ENCODE results near the gene MYMX. TPM values are rescaled to one million over a fixed set of nuclear protein-coding genes. Genes with fewer than 3 reads are reported as not detected.

The MYMX gene
- total RNA-seq, 2 donors from 2014 or later = 1.7 to 1.8 TPM

DNA sequence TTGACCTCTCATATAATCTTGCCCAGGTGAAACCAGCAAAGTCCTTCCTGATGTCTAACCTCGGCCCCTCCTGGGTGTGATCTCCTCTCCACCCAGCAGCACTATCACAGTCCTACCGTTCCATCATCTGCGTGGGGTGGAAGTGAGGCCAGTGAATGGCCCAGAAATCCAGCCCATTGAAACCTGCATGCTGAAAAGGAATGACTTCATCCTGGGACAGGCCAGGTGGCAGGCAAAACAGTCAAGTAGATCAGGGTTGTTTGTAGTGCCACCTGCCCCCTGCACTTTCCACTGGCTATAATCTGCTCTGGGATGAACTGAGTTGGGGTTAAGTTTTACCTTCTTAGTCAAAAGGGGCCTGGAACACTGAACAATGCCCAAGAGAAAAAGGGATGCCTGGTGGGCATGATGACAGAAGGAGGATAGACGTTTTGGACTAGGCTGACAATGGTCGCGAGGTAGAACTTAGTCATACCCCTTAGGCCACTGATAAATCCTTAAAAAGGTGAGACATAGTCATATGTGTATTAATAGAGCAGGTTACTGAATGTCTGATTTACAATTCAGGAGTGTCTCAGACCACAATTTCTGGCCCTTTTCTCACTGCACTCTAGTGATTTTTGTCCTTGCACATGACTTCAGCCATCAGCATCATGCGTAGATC is 22.1 kb downstream of the MYMX start:
- TF ChIP-seq, protein P1, sequence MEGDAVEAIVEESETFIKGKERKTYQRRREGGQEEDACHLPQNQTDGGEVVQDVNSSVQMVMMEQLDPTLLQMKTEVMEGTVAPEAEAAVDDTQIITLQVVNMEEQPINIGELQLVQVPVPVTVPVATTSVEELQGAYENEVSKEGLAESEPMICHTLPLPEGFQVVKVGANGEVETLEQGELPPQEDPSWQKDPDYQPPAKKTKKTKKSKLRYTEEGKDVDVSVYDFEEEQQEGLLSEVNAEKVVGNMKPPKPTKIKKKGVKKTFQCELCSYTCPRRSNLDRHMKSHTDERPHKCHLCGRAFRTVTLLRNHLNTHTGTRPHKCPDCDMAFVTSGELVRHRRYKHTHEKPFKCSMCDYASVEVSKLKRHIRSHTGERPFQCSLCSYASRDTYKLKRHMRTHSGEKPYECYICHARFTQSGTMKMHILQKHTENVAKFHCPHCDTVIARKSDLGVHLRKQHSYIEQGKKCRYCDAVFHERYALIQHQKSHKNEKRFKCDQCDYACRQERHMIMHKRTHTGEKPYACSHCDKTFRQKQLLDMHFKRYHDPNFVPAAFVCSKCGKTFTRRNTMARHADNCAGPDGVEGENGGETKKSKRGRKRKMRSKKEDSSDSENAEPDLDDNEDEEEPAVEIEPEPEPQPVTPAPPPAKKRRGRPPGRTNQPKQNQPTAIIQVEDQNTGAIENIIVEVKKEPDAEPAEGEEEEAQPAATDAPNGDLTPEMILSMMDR (conservative IDR thresholded peaks at IDR 0.05) = no peak
- no peak overlapping the region for H3K27ac Mint-ChIP-seq
- H3K27me3 Mint-ChIP-seq (ENCODE audit: insufficient read depth) = peaks cover 4% of the 10 kb centered on the region
- Histone ChIP-seq H3K9me3 (ENCODE audit: control insufficient read depth, low read length) (no peaks in the 10 kb centered on the region), H3K36me3 (ENCODE audit: control insufficient read depth, insufficient read depth, low read length) (no peaks in the 10 kb centered on the region), H3K4me3 (ENCODE audit: low read length) (no peak overlapping the region), H3K4me1 (ENCODE audit: control insufficient read depth, insufficient read depth, low read length) (peaks cover 7% of the 10 kb centered on the region), H3K9ac (ENCODE audit: extremely low read depth, low read length, poor library complexity, severe bottlenecking) (no peak overlapping the region), H3K27me3 (ENCODE audit: control insufficient read depth, insufficient read depth, low read length, poor library complexity, severe bottlenecking) (no peaks in the 10 kb centered on the region), H3K27ac (ENCODE audit: low read depth, low read length) (no peak overlapping the region)
- H3K36me3 Mint-ChIP-seq (ENCODE audit: low read depth) = peaks cover 5% of the 10 kb centered on the region
- peaks cover 21% of the 10 kb centered on the region for H3K4me1 Mint-ChIP-seq
- no peaks in the 10 kb centered on the region for H3K9me3 Mint-ChIP-seq
- 75 to 89% methylated on average over 2 to 7 of the region's 7 CpGs for WGBS, 2 experiments (ENCODE audit: insufficient coverage in 1 of 2, insufficient read length in 1 of 2)
- DNase-seq = no peak
- H3K4me3 Mint-ChIP-seq = peak overlapping the region; percentile 71

DNA sequence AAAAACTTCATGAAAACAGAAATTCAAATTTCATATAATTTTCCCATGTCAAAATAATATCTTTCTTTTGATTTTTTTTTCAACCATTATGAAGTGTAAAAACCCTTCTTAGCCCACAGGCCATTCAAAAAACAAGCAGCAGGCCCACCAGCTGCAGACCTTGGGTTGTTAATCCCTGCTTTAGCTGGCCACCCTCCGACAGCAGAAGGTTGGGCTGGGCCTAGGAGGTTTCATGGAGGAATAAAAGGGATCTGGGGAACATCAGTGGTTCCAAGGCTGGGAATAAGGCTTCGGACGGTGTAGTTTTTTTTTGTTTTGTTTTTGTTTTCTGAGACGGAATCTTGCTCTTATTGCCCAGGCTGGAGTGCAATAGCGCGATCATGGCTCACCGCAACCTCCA is 26.6 kb downstream of the MYMX start:
- no peaks in the 10 kb centered on the region for H3K27me3 ChIP-seq (ENCODE audit: control insufficient read depth, insufficient read depth, low read length, poor library complexity, severe bottlenecking)
- peaks cover 2% of the 10 kb centered on the region for H3K9me3 Mint-ChIP-seq
- 89 to 96% methylated on average over 3 to 7 of the region's 7 CpGs for WGBS, 2 experiments (ENCODE audit: insufficient coverage in 1 of 2, insufficient read length in 1 of 2)
- H3K4me3 ChIP-seq (ENCODE audit: low read length) = no peak overlapping the region
- peaks cover 4% of the 10 kb centered on the region for H3K27me3 Mint-ChIP-seq (ENCODE audit: insufficient read depth)
- H3K4me1 Mint-ChIP-seq = peaks cover 9% of the 10 kb centered on the region
- H3K4me3 Mint-ChIP-seq = no peak overlapping the region
- H3K36me3 ChIP-seq (ENCODE audit: control insufficient read depth, insufficient read depth, low read length) = peaks cover 6% of the 10 kb centered on the region
- no peak for DNase-seq
- TF ChIP-seq, protein P1 (conservative IDR thresholded peaks at IDR 0.05) = no peak
- no peak overlapping the region for H3K27ac Mint-ChIP-seq
- no peak overlapping the region for H3K27ac ChIP-seq (ENCODE audit: low read depth, low read length)
- H3K36me3 Mint-ChIP-seq (ENCODE audit: low read depth) = peaks cover 10% of the 10 kb centered on the region
- H3K9me3 ChIP-seq (ENCODE audit: control insufficient read depth, low read length) = no peaks in the 10 kb centered on the region
- H3K9ac ChIP-seq (ENCODE audit: extremely low read depth, low read length, poor library complexity, severe bottlenecking) = no peak overlapping the region
- no peaks in the 10 kb centered on the region for H3K4me1 ChIP-seq (ENCODE audit: control insufficient read depth, insufficient read depth, low read length)

DNA sequence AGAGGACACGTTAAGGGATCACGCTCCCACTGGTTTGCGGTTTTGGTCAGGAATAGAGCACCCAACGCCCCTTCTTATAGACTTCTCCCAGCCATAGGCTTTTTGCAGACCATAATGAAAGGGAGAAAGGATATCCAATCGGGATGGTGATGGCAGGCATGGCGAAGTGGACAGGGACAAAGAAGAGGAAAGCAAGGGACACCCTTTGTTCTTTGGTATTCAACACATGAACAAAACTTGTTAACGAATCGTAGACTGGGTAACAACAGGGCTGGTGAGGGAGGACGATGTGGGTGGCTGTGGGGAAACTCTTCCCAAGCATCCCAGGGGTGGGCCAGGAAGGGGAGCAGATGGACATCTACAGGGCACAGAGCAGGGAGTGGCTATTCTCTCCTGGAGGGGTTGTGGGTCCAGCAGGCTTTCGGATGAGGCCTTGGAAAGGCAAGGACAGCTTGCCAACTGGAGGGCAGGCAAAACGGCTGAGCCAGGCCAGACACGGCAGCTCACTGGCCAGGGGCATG is 28.7 kb downstream of the MYMX start:
- peak overlapping the region; percentile 98 for H3K4me3 Mint-ChIP-seq
- peaks cover 31% of the 10 kb centered on the region for H3K36me3 Mint-ChIP-seq (ENCODE audit: low read depth)
- peak overlapping the region; percentile 71 for H3K4me3 ChIP-seq (ENCODE audit: low read length)
- no peak overlapping the region for H3K9ac ChIP-seq (ENCODE audit: extremely low read depth, low read length, poor library complexity, severe bottlenecking)
- no peaks in the 10 kb centered on the region for H3K9me3 ChIP-seq (ENCODE audit: control insufficient read depth, low read length)
- H3K27me3 Mint-ChIP-seq (ENCODE audit: insufficient read depth) = no peaks in the 10 kb centered on the region
- peak overlapping the region; percentile 22 for H3K27ac Mint-ChIP-seq
- 84 to 90% methylated on average over 9 to 12 of the region's 12 CpGs for WGBS, 2 experiments (ENCODE audit: insufficient coverage in 1 of 2, insufficient read length in 1 of 2)
- no peaks in the 10 kb centered on the region for H3K27me3 ChIP-seq (ENCODE audit: control insufficient read depth, insufficient read depth, low read length, poor library complexity, severe bottlenecking)
- no peaks in the 10 kb centered on the region for H3K4me1 ChIP-seq (ENCODE audit: control insufficient read depth, insufficient read depth, low read length)
- peaks cover 27% of the 10 kb centered on the region for H3K36me3 ChIP-seq (ENCODE audit: control insufficient read depth, insufficient read depth, low read length)
- no peak for DNase-seq
- peaks cover 28% of the 10 kb centered on the region for H3K4me1 Mint-ChIP-seq
- peak overlapping the region; percentile 57 for H3K27ac ChIP-seq (ENCODE audit: low read depth, low read length)
- TF ChIP-seq, protein P1 (conservative IDR thresholded peaks at IDR 0.05) = no peak
- H3K9me3 Mint-ChIP-seq = peaks cover 2% of the 10 kb centered on the region

Data from endodermal cell (in vitro differentiated cells).